ENCODE data around the gene KIF26A. TPM values are rescaled to one million over a fixed set of nuclear protein-coding genes. Genes with fewer than 3 reads are reported as not detected.

The KIF26A gene
- total RNA-seq, 1 donor from 2014 or later: 4.4 TPM

DNA sequence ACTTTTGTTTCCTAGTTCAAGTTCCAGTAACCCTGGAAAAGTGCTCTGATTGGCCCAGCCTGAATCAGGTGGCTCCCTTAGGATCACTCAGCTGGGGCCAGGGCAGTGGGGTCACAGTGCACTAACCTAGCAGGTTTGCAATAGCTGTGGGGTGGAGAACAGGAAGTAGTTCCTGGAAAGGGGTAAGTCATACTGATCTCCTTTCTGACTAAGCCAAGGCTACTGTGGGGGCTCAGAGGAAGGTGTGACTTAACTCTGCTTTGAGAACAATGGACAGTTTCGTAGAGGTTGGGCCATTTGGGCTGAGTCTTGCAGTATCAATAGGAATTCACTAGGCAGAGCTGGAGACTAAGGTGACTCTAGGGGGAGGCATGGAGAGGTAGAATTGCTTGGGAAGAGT is 89.4 kb downstream of the KIF26A start:
- TF ChIP-seq, protein P1, sequence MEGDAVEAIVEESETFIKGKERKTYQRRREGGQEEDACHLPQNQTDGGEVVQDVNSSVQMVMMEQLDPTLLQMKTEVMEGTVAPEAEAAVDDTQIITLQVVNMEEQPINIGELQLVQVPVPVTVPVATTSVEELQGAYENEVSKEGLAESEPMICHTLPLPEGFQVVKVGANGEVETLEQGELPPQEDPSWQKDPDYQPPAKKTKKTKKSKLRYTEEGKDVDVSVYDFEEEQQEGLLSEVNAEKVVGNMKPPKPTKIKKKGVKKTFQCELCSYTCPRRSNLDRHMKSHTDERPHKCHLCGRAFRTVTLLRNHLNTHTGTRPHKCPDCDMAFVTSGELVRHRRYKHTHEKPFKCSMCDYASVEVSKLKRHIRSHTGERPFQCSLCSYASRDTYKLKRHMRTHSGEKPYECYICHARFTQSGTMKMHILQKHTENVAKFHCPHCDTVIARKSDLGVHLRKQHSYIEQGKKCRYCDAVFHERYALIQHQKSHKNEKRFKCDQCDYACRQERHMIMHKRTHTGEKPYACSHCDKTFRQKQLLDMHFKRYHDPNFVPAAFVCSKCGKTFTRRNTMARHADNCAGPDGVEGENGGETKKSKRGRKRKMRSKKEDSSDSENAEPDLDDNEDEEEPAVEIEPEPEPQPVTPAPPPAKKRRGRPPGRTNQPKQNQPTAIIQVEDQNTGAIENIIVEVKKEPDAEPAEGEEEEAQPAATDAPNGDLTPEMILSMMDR (IDR thresholded peaks at IDR 0.05): no peak
- DNase-seq (no peak), ATAC-seq (no peak)
- Histone ChIP-seq H3K27me3 (ENCODE audit: low read depth) (peaks cover 22% of the 10 kb centered on the region), H3K4me3 (no peak overlapping the region), H3K4me1 (peaks cover 10% of the 10 kb centered on the region), H3K9me3 (peaks cover 5% of the 10 kb centered on the region), H3K36me3 (no peaks in the 10 kb centered on the region), H3K27ac (no peak overlapping the region)
- intact Hi-C loops (cut with DNase I): no loop called here

DNA sequence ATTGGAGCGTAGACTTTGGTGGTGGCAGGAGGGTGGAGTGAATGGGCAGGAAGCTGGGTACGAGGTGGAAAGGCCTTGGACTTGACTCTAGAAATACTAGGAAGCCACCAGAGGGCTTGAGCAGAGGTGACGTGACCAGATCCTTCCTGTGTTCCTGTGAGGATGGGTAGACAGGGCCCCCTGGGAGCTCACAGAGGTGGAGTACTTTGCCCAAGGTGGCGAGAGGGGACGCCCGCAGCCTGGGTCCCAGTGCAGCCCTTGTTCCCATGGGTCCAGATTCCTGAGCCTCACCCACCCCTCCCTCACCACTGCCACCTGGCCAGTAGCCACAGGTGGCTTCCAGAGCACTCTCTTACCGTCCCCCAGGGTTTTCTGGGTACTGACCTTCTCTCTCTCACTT is 89.8 kb downstream of the KIF26A start:
- DNase-seq (no peak), ATAC-seq (no peak)
- intact Hi-C loops (cut with DNase I): no loop called here
- TF ChIP-seq, protein P1 (IDR thresholded peaks at IDR 0.05): no peak
- Histone ChIP-seq H3K4me3 (no peak overlapping the region), H3K27ac (no peak overlapping the region), H3K4me1 (peaks cover 7% of the 10 kb centered on the region), H3K27me3 (ENCODE audit: low read depth) (peaks cover 19% of the 10 kb centered on the region), H3K36me3 (no peaks in the 10 kb centered on the region), H3K9me3 (peaks cover 5% of the 10 kb centered on the region)

DNA sequence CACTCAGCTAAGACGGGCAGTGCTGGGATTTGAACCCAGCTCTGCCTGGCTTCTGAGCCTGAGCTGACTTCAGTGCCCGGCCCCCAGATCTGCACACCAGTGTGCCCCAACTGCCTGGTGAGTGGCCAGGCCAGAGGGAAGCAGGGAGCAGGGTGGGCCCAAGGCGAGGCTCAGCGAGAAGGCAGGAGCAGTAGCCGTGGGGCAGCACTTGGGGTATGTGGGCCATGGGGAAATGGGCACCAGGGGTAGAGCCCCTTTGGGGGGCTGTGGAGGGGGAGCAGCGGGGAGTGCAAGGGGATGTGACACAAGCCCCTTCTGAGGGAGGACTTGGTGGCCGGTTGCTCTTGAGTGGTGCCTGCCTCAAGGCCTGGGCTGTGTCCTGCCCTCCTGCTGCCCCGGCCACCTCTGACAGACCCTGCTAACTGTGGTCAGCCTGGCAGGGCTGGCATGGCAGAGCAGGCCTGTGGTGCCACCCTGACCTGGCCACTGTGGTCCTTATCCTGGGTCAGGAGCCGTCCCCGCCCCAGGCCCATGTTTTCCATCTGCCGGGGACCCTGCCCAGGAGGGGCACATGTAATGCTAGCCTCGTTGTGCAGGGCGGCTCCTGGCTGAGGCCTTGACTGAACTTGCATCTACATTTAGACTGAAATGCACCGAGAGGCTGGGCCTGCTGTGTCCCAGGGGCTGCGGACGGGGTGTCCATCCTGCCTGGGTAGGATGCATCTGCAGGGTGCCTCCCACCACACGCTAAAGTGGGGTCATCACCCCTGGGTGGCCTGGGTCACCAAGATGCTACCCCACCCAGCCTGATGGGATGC is 90.5 kb downstream of the KIF26A start:
- Histone ChIP-seq H3K27ac (no peak overlapping the region), H3K4me1 (peaks cover 1% of the 10 kb centered on the region), H3K36me3 (no peaks in the 10 kb centered on the region), H3K27me3 (ENCODE audit: low read depth) (peaks cover 12% of the 10 kb centered on the region), H3K4me3 (no peak overlapping the region), H3K9me3 (peaks cover 8% of the 10 kb centered on the region)
- ATAC-seq (peak in 1 of 2 donors; percentile 18), DNase-seq (peak; percentile 34)
- intact Hi-C loops (cut with DNase I): no loop called here
- TF ChIP-seq, protein P1 (IDR thresholded peaks at IDR 0.05): no peak

DNA sequence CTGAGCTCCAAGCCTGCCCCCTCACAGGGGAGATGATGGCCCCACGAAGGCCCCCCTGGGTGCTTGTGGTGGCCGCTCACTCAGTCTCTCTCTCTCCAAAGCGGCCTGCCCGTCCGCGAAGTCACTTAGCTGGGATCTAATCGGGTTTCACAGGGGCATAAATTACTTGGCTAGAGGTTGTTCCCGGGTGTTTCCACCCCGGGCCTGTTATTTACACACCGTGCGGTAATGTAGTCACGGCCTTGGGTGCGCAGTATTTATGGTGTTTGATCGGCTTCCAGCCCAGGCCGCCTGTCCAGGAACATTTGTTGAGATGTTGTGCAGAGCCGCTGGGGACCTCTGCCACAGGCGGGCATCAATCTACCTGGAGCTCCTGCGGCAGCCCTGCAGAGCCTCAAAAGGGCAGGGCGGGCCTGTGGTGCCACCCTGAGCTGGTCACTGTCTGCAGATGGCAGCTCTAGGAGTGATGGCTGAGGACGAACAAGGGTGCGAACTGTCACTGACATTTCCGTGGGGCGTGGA is 91.2 kb downstream of the KIF26A start:
- no peaks in the 10 kb centered on the region for H3K36me3 ChIP-seq
- ATAC-seq (no peak), DNase-seq (peak; percentile 35)
- no peak overlapping the region for H3K4me3 ChIP-seq
- H3K27ac ChIP-seq: no peak overlapping the region
- intact Hi-C loops (cut with DNase I): no loop called here
- H3K27me3 ChIP-seq (ENCODE audit: low read depth): peaks cover 6% of the 10 kb centered on the region
- H3K9me3 ChIP-seq: peaks cover 15% of the 10 kb centered on the region
- TF ChIP-seq, protein P1 (IDR thresholded peaks at IDR 0.05): no peak
- no peaks in the 10 kb centered on the region for H3K4me1 ChIP-seq

- H3K36me3 ChIP-seq: no peaks in the 10 kb centered on the region
- intact Hi-C loops (cut with DNase I): no loop called here
- TF ChIP-seq, protein P1 (IDR thresholded peaks at IDR 0.05): no peak
- no peak overlapping the region for H3K4me3 ChIP-seq
- DNase-seq (no peak), ATAC-seq (no peak)
- H3K27ac ChIP-seq: no peak overlapping the region
- H3K27me3 ChIP-seq (ENCODE audit: low read depth): peaks cover 3% of the 10 kb centered on the region
- H3K9me3 ChIP-seq: peaks cover 17% of the 10 kb centered on the region
- H3K4me1 ChIP-seq: no peaks in the 10 kb centered on the region
These were observed 91.9 kb downstream of the KIF26A start for GRCh38 chr14:104230119-104230815.

Small RNA genes lying within 50 kb of the gene (microRNA-seq; reads per million reads assigned to microRNA genes)
- gene MIR203A (ENCODE audit: borderline number of aligned reads) (not detected), gene MIR203B (ENCODE audit: borderline number of aligned reads) (not detected)

Other genes with a start within 250 kb of the KIF26A start
- 8.5 TPM for gene TDRD9, start 210.1 kb upstream of the KIF26A start, total RNA-seq
- gene RD3L, start 196.1 kb upstream of the KIF26A start, total RNA-seq: not detected
- 4.6 TPM for gene ASPG, start 52.9 kb upstream of the KIF26A start, total RNA-seq

All from lower lobe of right lung (tissue), 2 donors.